ENCODE measurements around the gene TOM1L2.

Gene TOM1L2

GRCh38 chr17:17800504-17801021, 171.6 kb downstream of the TOM1L2 start:
- no peak for DNase-seq

- no peak for DNase-seq
Measured at GRCh38 chr17:17798573-17799255, 173.5 kb downstream of the TOM1L2 start.

GRCh38 chr17:17798010-17798556, 174.1 kb downstream of the TOM1L2 start:
- no peak for DNase-seq

- DNase-seq: no peak
Measured at GRCh38 chr17:17797119-17797809, 174.9 kb downstream of the TOM1L2 start.

GRCh38 chr17:17796787-17797061, 175.5 kb downstream of the TOM1L2 start:
- DNase-seq: no peak

GRCh38 chr17:17795946-17796786, 176.0 kb downstream of the TOM1L2 start:
- no peak for DNase-seq

GRCh38 chr17:17795296-17795695, 176.9 kb downstream of the TOM1L2 start:
- no peak for DNase-seq

GRCh38 chr17:17794382-17794781, 177.8 kb downstream of the TOM1L2 start:
- no peak for DNase-seq

Measured in fibroblast of upper back skin (primary cell).